Activated T-cell treated with anti-CD3 and anti-CD28 coated beads for 4 hours (primary cell): ENCODE measurements around the gene CSMD2.

Source experiments
- DNase-seq: peaks from one replicate; pipeline ENCODE4 v3.0.0-alpha.2; 2020

The CSMD2 gene

GRCh38 chr1:33736496-33736895 is 428.5 kb downstream of the CSMD2 start:
- DNase-seq, result no peak

- DNase-seq, result no peak
These were observed 429.4 kb downstream of the CSMD2 start for GRCh38 chr1:33735624-33736023.

- no peak for DNase-seq
These were observed 437.7 kb downstream of the CSMD2 start for GRCh38 chr1:33727310-33727709.

- no peak for DNase-seq
These were observed 438.7 kb downstream of the CSMD2 start for GRCh38 chr1:33726274-33726804.

GRCh38 chr1:33725556-33726160 is 439.4 kb downstream of the CSMD2 start:
- DNase-seq, result no peak

GRCh38 chr1:33725037-33725436 is 440.0 kb downstream of the CSMD2 start:
- no peak for DNase-seq

- DNase-seq, result no peak
These were observed 440.7 kb downstream of the CSMD2 start for GRCh38 chr1:33724348-33724747.

GRCh38 chr1:33723251-33723650 is 441.8 kb downstream of the CSMD2 start:
- DNase-seq, result no peak

GRCh38 chr1:33721301-33721815 is 443.7 kb downstream of the CSMD2 start:
- DNase-seq, result no peak

- no peak for DNase-seq
These were observed 445.0 kb downstream of the CSMD2 start for GRCh38 chr1:33719771-33720670.

GRCh38 chr1:33719326-33719725 is 445.7 kb downstream of the CSMD2 start:
- DNase-seq, result no peak

GRCh38 chr1:33718186-33718585 is 446.8 kb downstream of the CSMD2 start:
- no peak for DNase-seq

- DNase-seq, result no peak
These were observed 447.9 kb downstream of the CSMD2 start for GRCh38 chr1:33716976-33717688.

GRCh38 chr1:33715195-33715811 is 449.7 kb downstream of the CSMD2 start:
- DNase-seq, result no peak

- DNase-seq, result no peak
These were observed 450.6 kb downstream of the CSMD2 start for GRCh38 chr1:33714421-33714820.

- DNase-seq, result no peak
These were observed 451.8 kb downstream of the CSMD2 start for GRCh38 chr1:33713058-33713877.

GRCh38 chr1:33712186-33712585 is 452.8 kb downstream of the CSMD2 start:
- DNase-seq, result no peak

GRCh38 chr1:33711511-33711910 is 453.5 kb downstream of the CSMD2 start:
- no peak for DNase-seq

GRCh38 chr1:33710967-33711366 is 454.1 kb downstream of the CSMD2 start:
- DNase-seq, result no peak

- DNase-seq, result no peak
These were observed 455.0 kb downstream of the CSMD2 start for GRCh38 chr1:33709783-33710718.
